AG04449 (cell line): ENCODE measurements around the gene RAB8B.

ENCODE experiments used
- CTCF ChIA-PET: fragments of 350-600 bp; formaldehyde crosslinking; extraction: SDS; loops from one replicate; lab custom pipeline; 2021; ENCODE audit warnings: antibody characterized with exemption; lab: Yijun Ruan, JAX
- POLR2A ChIA-PET: fragments of 400-600, 350-600 bp; formaldehyde crosslinking; extraction: SDS; loops from one replicate; lab custom pipeline; 2020; ENCODE audit warnings: antibody characterized with exemption, inconsistent platforms; lab: Yijun Ruan, JAX
- DNase-seq: peaks from one replicate; pipeline ENCODE4 v3.0.0-alpha.2; 2010; ENCODE audit warnings: low read depth, low spot score
- H3K4me3 ChIP-seq: 2 replicates; pipeline ENCODE4 v1.5.1; 2011; ENCODE audit warnings: low read depth, mild to moderate bottlenecking, control low read depth, low read length
- TF ChIP-seq, protein P1 (sequence below): IDR thresholded peaks from one replicate; pipeline ENCODE4 v1.5.1; 2011; ENCODE audit warnings: mild to moderate bottlenecking, moderate library complexity, low read length, control low read depth, inconsistent platforms; ENCODE audit not compliant: insufficient read depth; ENCODE audit errors: missing control alignments

RAB8B gene

GRCh38 chr15:63219196-63219710 is 29.8 kb downstream of the RAB8B start:
- no peak overlapping the region for H3K4me3 ChIP-seq
- DNase-seq: no peak
- ChIA-PET CTCF (interaction anchor here (1.6 kb wide), 1 partner anchor 13 kb away, joined by 4 read pairs; no protein-coding TSS in a partner anchor), POLR2A (no interaction called here)
- TF ChIP-seq, protein P1, sequence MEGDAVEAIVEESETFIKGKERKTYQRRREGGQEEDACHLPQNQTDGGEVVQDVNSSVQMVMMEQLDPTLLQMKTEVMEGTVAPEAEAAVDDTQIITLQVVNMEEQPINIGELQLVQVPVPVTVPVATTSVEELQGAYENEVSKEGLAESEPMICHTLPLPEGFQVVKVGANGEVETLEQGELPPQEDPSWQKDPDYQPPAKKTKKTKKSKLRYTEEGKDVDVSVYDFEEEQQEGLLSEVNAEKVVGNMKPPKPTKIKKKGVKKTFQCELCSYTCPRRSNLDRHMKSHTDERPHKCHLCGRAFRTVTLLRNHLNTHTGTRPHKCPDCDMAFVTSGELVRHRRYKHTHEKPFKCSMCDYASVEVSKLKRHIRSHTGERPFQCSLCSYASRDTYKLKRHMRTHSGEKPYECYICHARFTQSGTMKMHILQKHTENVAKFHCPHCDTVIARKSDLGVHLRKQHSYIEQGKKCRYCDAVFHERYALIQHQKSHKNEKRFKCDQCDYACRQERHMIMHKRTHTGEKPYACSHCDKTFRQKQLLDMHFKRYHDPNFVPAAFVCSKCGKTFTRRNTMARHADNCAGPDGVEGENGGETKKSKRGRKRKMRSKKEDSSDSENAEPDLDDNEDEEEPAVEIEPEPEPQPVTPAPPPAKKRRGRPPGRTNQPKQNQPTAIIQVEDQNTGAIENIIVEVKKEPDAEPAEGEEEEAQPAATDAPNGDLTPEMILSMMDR: no peak

- CTCF ChIA-PET: no interaction called here
- TF ChIP-seq, protein P1: no peak
- DNase-seq: no peak
- POLR2A ChIA-PET: no interaction called here
- H3K4me3 ChIP-seq: no peak overlapping the region
Measured at GRCh38 chr15:63221346-63221745, 31.9 kb downstream of the RAB8B start.

DNA sequence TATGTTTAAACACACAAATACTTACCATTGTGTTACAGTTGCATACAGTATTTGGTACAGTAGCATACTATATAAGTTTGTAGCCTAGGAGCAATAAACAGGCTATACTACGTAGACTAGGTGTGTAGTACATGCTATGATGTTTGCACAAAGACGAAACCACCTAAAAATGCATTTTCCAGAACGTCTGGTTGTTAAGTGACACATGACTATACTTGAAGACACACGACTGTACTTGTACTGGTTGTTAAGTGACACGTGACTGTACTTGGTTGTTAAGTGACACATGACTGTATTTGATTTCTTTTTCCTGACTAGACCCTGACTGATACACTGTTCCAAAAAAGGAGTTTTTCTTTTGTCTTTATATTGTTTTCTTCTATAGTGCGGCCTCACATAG is 34.1 kb downstream of the RAB8B start:
- no peak for DNase-seq
- CTCF ChIA-PET: no interaction called here
- no peak overlapping the region for H3K4me3 ChIP-seq
- TF ChIP-seq, protein P1: no peak
- POLR2A ChIA-PET: no interaction called here

GRCh38 chr15:63225381-63225780 is 36.0 kb downstream of the RAB8B start:
- POLR2A ChIA-PET: no interaction called here
- CTCF ChIA-PET: interaction anchor here (1.2 kb wide), 1 partner anchor 13 kb away, joined by 3 read pairs; no protein-coding TSS in a partner anchor
- TF ChIP-seq, protein P1: no peak
- H3K4me3 ChIP-seq: no peak overlapping the region
- no peak for DNase-seq

- ChIA-PET CTCF (no interaction called here), POLR2A (interaction anchor here (1.0 kb wide), 1 partner anchor 37 kb away, joined by 3 read pairs; the partner anchor contains the start of gene RAB8B)
- TF ChIP-seq, protein P1: no peak
- H3K4me3 ChIP-seq: no peak overlapping the region
- DNase-seq: no peak
Measured at GRCh38 chr15:63226155-63226883, 36.9 kb downstream of the RAB8B start.

GRCh38 chr15:63226966-63227401 is 37.6 kb downstream of the RAB8B start:
- ChIA-PET POLR2A (interaction anchor here (1.0 kb wide), 1 partner anchor 38 kb away, joined by 3 read pairs; the partner anchor contains the start of gene RAB8B), CTCF (interaction anchor here (1.4 kb wide), 1 partner anchor 9 kb away, joined by 4 read pairs; no protein-coding TSS in a partner anchor)
- DNase-seq: no peak
- TF ChIP-seq, protein P1: no peak
- H3K4me3 ChIP-seq: no peak overlapping the region
